Central memory CD8-positive, alpha-beta T cell (primary cell): ENCODE results near the gene TMEM163.
"Not testable (repeated sequence)": the region's sequence is repeated elsewhere in the genome, so short reads cannot be mapped to it uniquely, and the experiment has no call there.

Experiments used
- ATAC-seq: fragments of 150-1000 bp; cut with Tn5 transposase; replicated peaks from 2 replicates; pipeline ENCODE4 v1.10.0; 2022; ENCODE audit warnings: mild to moderate bottlenecking, moderate FRiP score, moderate number of reproducible peaks; ENCODE audit not compliant: poor library complexity, severe bottlenecking; ENCODE audit errors: extremely low read depth
- DNase-seq, 2 donors: peaks; one replicate each; pipeline ENCODE4 v3.0.0; 2021; ENCODE audit warnings: low spot score in 2 of 2
- H3K27ac Mint-ChIP-seq: one replicate; pipeline ENCODE4 v1.8.0; 2022; ENCODE audit warnings: low read depth, mild to moderate bottlenecking, moderate library complexity, mixed read lengths
- H3K27me3 Mint-ChIP-seq: one replicate; pipeline ENCODE4 v1.8.0; 2022; ENCODE audit warnings: mixed read lengths
- H3K36me3 Mint-ChIP-seq: one replicate; pipeline ENCODE4 v1.8.0; 2022; ENCODE audit warnings: mild to moderate bottlenecking, moderate library complexity, mixed read lengths; ENCODE audit not compliant: insufficient read depth
- H3K4me1 Mint-ChIP-seq: one replicate; pipeline ENCODE4 v1.8.0; 2022; ENCODE audit warnings: mixed read lengths
- H3K4me3 Mint-ChIP-seq: one replicate; pipeline ENCODE4 v1.8.0; 2022; ENCODE audit warnings: mild to moderate bottlenecking, moderate library complexity, mixed read lengths
- H3K9me3 Mint-ChIP-seq: one replicate; pipeline ENCODE4 v1.8.0; 2022; ENCODE audit warnings: mixed read lengths

The TMEM163 gene

DNA sequence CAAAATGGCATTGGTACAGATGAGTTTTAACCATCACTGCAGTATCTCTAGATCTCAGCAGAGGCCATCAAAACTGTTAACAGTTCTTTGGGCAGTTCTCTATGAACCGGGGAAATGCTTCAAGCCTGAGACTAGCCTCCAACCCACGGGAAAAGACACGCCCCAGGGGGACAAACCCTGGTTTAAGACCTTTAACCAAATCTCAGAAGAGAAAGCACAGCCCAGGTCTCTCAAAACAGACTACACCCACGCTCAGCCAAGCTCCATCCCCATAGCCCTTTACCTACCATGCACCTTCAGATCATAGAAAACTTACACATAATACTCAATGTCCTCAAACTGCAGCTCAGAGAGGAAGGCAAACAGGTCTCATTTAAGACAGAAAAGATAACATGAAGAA lies 78.3 kb downstream of the TMEM163 start:
- H3K36me3 Mint-ChIP-seq = no peaks in the 10 kb centered on the region
- ATAC-seq (no peak), DNase-seq (no peak)
- H3K4me1 Mint-ChIP-seq = no peaks in the 10 kb centered on the region
- H3K9me3 Mint-ChIP-seq = no peaks in the 10 kb centered on the region
- peaks cover 12% of the 10 kb centered on the region for H3K27me3 Mint-ChIP-seq
- H3K4me3 Mint-ChIP-seq = no peak overlapping the region
- H3K27ac Mint-ChIP-seq = no peak overlapping the region

GRCh38 chr2:134639265-134639664 lies 79.5 kb downstream of the TMEM163 start:
- H3K27ac Mint-ChIP-seq = no peak overlapping the region
- H3K36me3 Mint-ChIP-seq = no peaks in the 10 kb centered on the region
- ATAC-seq (no peak), DNase-seq (no peak)
- peaks cover 12% of the 10 kb centered on the region for H3K27me3 Mint-ChIP-seq
- no peak overlapping the region for H3K4me3 Mint-ChIP-seq
- H3K4me1 Mint-ChIP-seq = no peaks in the 10 kb centered on the region
- H3K9me3 Mint-ChIP-seq = no peaks in the 10 kb centered on the region

DNA sequence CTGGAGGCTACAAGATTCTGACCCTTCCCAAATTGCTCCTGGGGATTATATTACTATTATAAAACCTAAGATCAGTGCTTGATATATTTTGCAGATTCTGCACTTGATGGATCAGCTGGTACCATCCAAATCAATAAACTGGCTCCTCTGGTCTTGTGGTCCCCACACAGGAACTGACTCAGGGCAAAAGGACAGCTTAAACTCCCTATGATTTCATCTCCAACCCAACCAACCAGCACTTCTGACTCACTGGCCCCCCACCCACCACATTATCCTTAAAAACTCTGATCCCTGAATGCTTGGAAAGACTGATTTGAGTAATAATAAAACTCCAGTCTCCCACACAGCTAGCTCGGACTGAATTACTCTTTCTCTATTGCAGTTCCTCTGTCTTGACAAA lies 82.1 kb downstream of the TMEM163 start:
- H3K9me3 Mint-ChIP-seq = no peaks in the 10 kb centered on the region
- H3K4me3 Mint-ChIP-seq = no peak overlapping the region
- H3K27ac Mint-ChIP-seq = no peak overlapping the region
- no peaks in the 10 kb centered on the region for H3K4me1 Mint-ChIP-seq
- peaks cover 12% of the 10 kb centered on the region for H3K27me3 Mint-ChIP-seq
- H3K36me3 Mint-ChIP-seq = no peaks in the 10 kb centered on the region
- no peak for DNase-seq
- no peak for ATAC-seq

DNA sequence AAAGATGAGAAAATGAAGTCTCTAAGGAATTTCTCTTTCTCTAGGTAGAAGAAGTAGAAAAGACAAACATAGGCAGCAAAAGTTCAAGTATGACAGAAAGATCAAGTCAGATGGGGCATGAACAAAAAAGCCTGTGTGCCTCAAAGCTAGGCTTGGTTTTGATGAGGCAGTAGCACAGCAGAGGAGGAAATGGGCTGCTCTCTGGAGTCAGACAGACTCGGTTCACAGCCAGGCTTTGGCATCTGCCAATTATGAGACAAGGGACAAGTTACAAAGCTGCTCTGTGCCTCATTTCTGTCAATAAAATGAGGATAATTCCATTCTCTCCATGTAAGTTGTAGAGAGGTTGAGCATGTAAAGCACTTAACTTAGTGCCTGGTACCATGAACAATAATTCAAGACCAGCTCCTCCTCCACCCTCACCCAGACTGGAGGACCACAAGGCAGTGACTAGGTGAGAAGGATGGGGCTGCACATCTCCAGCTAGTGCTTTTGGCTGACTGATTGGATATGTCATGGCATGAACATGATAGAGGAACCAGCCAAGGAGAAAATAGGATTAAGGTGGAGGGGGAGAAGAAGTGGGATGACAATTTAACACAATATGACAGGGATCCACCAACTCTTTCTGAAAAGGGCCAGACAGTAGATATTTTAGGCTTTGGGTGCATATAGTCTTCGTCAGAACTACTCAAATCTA lies 84.6 kb downstream of the TMEM163 start:
- Mint-ChIP-seq H3K4me1 (no peaks in the 10 kb centered on the region), H3K9me3 (no peaks in the 10 kb centered on the region), H3K27me3 (peaks cover 12% of the 10 kb centered on the region), H3K36me3 (no peaks in the 10 kb centered on the region), H3K4me3 (no peak overlapping the region), H3K27ac (no peak overlapping the region)
- ATAC-seq (no peak), DNase-seq (no peak)

DNA sequence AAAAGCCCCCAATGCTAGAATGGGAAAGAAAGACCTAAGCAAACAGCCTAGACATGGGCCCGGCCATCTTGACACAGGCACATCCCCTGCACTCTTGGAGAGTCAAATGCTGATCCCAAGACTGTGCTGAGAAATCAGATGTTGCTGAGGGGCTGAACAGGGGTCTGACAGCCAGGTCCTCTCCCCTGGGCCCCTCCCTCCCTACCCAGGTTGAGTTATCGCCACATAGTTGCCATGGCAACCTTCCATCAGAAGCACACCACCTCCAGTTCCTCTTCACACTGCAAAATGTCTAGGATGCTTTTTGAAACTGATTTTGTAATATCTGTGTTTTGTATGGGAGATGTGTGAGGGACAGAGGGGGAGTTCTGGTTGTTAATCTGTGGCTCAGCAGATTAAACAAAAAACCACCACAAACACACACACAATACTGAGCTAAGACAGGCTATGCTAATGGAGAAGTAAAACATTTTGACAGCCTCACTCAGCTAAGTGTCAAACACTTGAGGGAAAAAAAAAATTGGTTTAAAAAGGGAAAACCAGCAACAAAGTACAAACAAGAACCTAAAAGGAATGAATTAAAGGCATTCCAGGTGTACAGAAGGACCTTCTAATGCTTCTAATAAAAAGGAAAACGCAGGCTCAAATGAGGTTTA lies 88.2 kb downstream of the TMEM163 start:
- DNase-seq (no peak), ATAC-seq (no peak)
- H3K27ac Mint-ChIP-seq = no peak overlapping the region
- no peaks in the 10 kb centered on the region for H3K9me3 Mint-ChIP-seq
- H3K36me3 Mint-ChIP-seq = no peaks in the 10 kb centered on the region
- H3K27me3 Mint-ChIP-seq = no peaks in the 10 kb centered on the region
- H3K4me3 Mint-ChIP-seq = no peak overlapping the region
- no peaks in the 10 kb centered on the region for H3K4me1 Mint-ChIP-seq

- H3K9me3 Mint-ChIP-seq = no peaks in the 10 kb centered on the region
- H3K36me3 Mint-ChIP-seq = no peaks in the 10 kb centered on the region
- no peak overlapping the region for H3K27ac Mint-ChIP-seq
- H3K4me1 Mint-ChIP-seq = peaks cover 6% of the 10 kb centered on the region
- no peak for ATAC-seq
- H3K27me3 Mint-ChIP-seq = no peaks in the 10 kb centered on the region
- no peak overlapping the region for H3K4me3 Mint-ChIP-seq
- no peak for DNase-seq
Observed at GRCh38 chr2:134628453-134628852, 90.3 kb downstream of the TMEM163 start.

DNA sequence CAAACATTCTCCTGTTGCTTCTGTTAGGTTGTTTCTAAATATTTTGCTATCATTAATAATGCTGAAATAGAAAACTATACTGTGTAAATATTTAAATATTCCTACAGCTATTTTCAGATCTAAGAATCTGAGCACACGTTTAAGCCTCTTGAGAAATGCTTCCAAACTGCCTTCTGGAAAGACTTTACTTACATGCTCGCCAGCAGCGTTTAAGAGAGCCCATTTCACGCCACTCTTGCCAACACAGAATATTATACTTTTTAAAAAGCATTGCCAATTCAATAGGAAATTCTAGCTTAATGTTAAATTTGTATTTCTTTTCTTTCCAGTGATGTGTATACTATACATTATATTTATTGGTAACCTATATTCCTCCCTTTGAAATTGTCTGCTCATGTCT lies 92.0 kb downstream of the TMEM163 start:
- H3K4me3 Mint-ChIP-seq = no peak overlapping the region
- ATAC-seq = no peak
- H3K36me3 Mint-ChIP-seq = peaks cover 2% of the 10 kb centered on the region
- no peak for DNase-seq
- no peaks in the 10 kb centered on the region for H3K9me3 Mint-ChIP-seq
- H3K4me1 Mint-ChIP-seq = peaks cover 12% of the 10 kb centered on the region
- no peak overlapping the region for H3K27ac Mint-ChIP-seq
- no peaks in the 10 kb centered on the region for H3K27me3 Mint-ChIP-seq

GRCh38 chr2:134625311-134625710 lies 93.5 kb downstream of the TMEM163 start:
- Mint-ChIP-seq H3K4me1 (peaks cover 13% of the 10 kb centered on the region), H3K27ac (no peak overlapping the region), H3K4me3 (no peak overlapping the region), H3K27me3 (no peaks in the 10 kb centered on the region), H3K36me3 (peaks cover 2% of the 10 kb centered on the region), H3K9me3 (no peaks in the 10 kb centered on the region)
- no peak for DNase-seq
- no peak for ATAC-seq

- Mint-ChIP-seq H3K9me3 (peaks cover 7% of the 10 kb centered on the region), H3K4me1 (peaks cover 13% of the 10 kb centered on the region), H3K4me3 (no peak overlapping the region), H3K36me3 (peaks cover 2% of the 10 kb centered on the region), H3K27me3 (no peaks in the 10 kb centered on the region), H3K27ac (no peak overlapping the region)
- no peak for ATAC-seq
- no peak for DNase-seq
Observed at GRCh38 chr2:134623796-134624195, 95.0 kb downstream of the TMEM163 start.

- peaks cover 2% of the 10 kb centered on the region for H3K36me3 Mint-ChIP-seq
- no peak overlapping the region for H3K4me3 Mint-ChIP-seq
- no peak for ATAC-seq
Observed at GRCh38 chr2:134623046-134623445, 95.8 kb downstream of the TMEM163 start.

GRCh38 chr2:134621939-134622705 lies 96.7 kb downstream of the TMEM163 start:
- no peaks in the 10 kb centered on the region for H3K27me3 Mint-ChIP-seq
- H3K27ac Mint-ChIP-seq = no peak overlapping the region
- peaks cover 2% of the 10 kb centered on the region for H3K36me3 Mint-ChIP-seq
- peaks cover 10% of the 10 kb centered on the region for H3K9me3 Mint-ChIP-seq
- DNase-seq (no peak), ATAC-seq (peak; percentile 40)
- peak overlapping the region; percentile 10 for H3K4me3 Mint-ChIP-seq
- H3K4me1 Mint-ChIP-seq = peaks cover 13% of the 10 kb centered on the region

More at GRCh38 chr2:134623046-134623445, 95.8 kb downstream of the TMEM163 start:
- DNase-seq = no peak
- Mint-ChIP-seq H3K27ac (no peak overlapping the region), H3K4me1 (peaks cover 13% of the 10 kb centered on the region), H3K27me3 (no peaks in the 10 kb centered on the region), H3K9me3 (peaks cover 10% of the 10 kb centered on the region)

DNA sequence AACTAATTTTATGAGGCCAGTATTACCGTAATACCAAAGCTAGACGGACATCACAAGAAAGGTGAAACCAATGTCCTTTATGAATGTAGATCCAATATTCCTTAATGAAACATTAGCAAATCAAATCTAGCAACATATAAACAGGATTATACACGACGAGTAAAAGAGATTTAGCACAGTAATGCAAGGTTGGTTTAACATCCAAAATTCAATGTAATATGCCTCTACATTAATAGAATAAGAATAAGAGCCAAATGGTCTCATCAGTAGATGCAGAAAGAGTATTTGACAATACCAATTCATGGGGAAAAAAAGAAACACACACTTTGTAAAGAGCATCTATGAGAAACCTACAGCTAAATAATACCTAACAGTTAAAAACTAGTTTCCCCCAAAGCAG lies 99.5 kb downstream of the TMEM163 start:
- Mint-ChIP-seq H3K9me3 (peaks cover 10% of the 10 kb centered on the region), H3K27ac (no peak overlapping the region), H3K36me3 (peaks cover 8% of the 10 kb centered on the region), H3K4me1 (peaks cover 13% of the 10 kb centered on the region), H3K27me3 (no peaks in the 10 kb centered on the region), H3K4me3 (no peak overlapping the region)
- DNase-seq (no peak), ATAC-seq (no peak)

GRCh38 chr2:134615480-134615879 lies 103.3 kb downstream of the TMEM163 start:
- not testable (repeated sequence) for H3K27me3 Mint-ChIP-seq, ATAC-seq, H3K27ac Mint-ChIP-seq, H3K4me1 Mint-ChIP-seq, DNase-seq, H3K36me3 Mint-ChIP-seq, H3K4me3 Mint-ChIP-seq
- peaks cover 33% of the 10 kb centered on the region for H3K9me3 Mint-ChIP-seq
